ENCODE data around the gene SIRT2.

The SIRT2 gene

DNA sequence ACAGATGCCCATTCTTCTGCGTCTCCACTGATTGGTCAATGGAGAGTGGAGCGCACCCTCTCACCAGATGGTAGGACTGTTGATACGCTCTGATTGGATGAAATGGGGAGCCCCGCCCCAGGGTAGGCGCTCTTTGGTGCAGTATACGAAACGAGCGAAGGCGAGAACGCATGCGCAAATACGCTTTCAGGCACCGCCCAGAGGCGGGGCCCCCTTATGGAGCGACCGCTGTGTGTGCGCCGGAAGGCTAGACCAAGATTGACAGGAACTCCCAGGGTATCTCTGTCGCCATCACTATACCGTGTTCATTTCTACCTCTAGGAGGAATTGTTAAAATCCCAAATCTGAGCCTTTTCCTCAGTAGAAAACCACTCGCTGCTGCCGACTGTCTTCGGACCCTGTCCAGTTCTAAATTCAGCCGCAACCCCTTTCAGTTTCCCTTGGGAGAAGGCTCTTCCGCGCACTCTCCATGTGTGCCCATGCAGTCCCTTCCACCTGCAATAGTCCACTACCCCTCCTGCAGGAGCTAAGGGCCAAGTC, 48.9 kb downstream of the SIRT2 start (continued):
- TF ChIP-seq ZNF488 (tag by site-specific recombination; IDR thresholded peaks at IDR 0.05) (no peak), ZNF223 (tag by site-specific recombination; IDR thresholded peaks at IDR 0.05) (no peak), ZNF670 (tag by site-specific recombination; IDR thresholded peaks at IDR 0.05; ENCODE audit: low read depth) (no peak), ZNF23 (tag by site-specific recombination; IDR thresholded peaks at IDR 0.05; ENCODE audit: borderline replicate concordance) (no peak), ZXDB (tag by site-specific recombination; IDR thresholded peaks at IDR 0.05) (peak; percentile 57), ZNF202 (tag by site-specific recombination; IDR thresholded peaks at IDR 0.05; ENCODE audit: borderline replicate concordance) (no peak), ZBTB10 (tag by site-specific recombination; IDR thresholded peaks at IDR 0.05) (no peak), ZSCAN23 (tag by site-specific recombination; IDR thresholded peaks at IDR 0.05) (no peak), ZNF302 (tag by site-specific recombination; IDR thresholded peaks at IDR 0.05; ENCODE audit: low read depth) (no peak), MZF1 (tag by site-specific recombination; IDR thresholded peaks at IDR 0.05; ENCODE audit: borderline replicate concordance) (no peak; the same call in 1 of the 2 replicates), ZNF585B (tag by site-specific recombination; IDR thresholded peaks at IDR 0.05) (no peak), KLF1 (tag by site-specific recombination; IDR thresholded peaks at IDR 0.05) (no peak), ZNF394 (tag by site-specific recombination; IDR thresholded peaks at IDR 0.05; ENCODE audit: borderline replicate concordance) (no peak), ZBTB17 (tag by site-specific recombination; IDR thresholded peaks at IDR 0.05) (peak; percentile 80), PATZ1 (tag by site-specific recombination; IDR thresholded peaks at IDR 0.05) (no peak), ZNF335 (tag by site-specific recombination; conservative IDR thresholded peaks at IDR 0.05) (no peak), ZNF530 (tag by site-specific recombination; IDR thresholded peaks at IDR 0.05; ENCODE audit: low read depth) (no peak), ZNF354C (tag by site-specific recombination; IDR thresholded peaks at IDR 0.05; ENCODE audit: borderline replicate concordance, low read depth) (no peak), ZNF629 (tag by site-specific recombination; IDR thresholded peaks at IDR 0.05) (peak; percentile 8; the same call in 1 of the 2 replicates), ZNF366 (tag by site-specific recombination; conservative IDR thresholded peaks at IDR 0.05) (no peak), ZFP3 (tag by site-specific recombination; IDR thresholded peaks at IDR 0.05; ENCODE audit: low read depth) (no peak), ZNF341 (tag by site-specific recombination; IDR thresholded peaks at IDR 0.05; ENCODE audit: low read depth) (peak; percentile 94), ZNF549 (tag by site-specific recombination; IDR thresholded peaks at IDR 0.05) (no peak), ZNF214 (tag by site-specific recombination; IDR thresholded peaks at IDR 0.05; ENCODE audit: borderline replicate concordance) (no peak), TCF7L2 (IDR thresholded peaks at IDR 0.05; ENCODE audit: borderline replicate concordance, low read depth, low read length) (no peak), PRDM1 (tag by site-specific recombination; IDR thresholded peaks at IDR 0.05) (no peak), ZNF571 (tag by site-specific recombination; IDR thresholded peaks at IDR 0.05) (no peak), ZNF324 (tag by site-specific recombination; IDR thresholded peaks at IDR 0.05) (peak; percentile 60; the same call in 1 of the 2 replicates), ZFP69B (tag by site-specific recombination; IDR thresholded peaks at IDR 0.05) (peak; percentile 66; the same call in 1 of the 2 replicates), ZNF600 (tag by site-specific recombination; IDR thresholded peaks at IDR 0.05) (no peak), ZNF658 (tag by site-specific recombination; IDR thresholded peaks at IDR 0.05) (no peak)
- TF ChIP-seq, protein P1, sequence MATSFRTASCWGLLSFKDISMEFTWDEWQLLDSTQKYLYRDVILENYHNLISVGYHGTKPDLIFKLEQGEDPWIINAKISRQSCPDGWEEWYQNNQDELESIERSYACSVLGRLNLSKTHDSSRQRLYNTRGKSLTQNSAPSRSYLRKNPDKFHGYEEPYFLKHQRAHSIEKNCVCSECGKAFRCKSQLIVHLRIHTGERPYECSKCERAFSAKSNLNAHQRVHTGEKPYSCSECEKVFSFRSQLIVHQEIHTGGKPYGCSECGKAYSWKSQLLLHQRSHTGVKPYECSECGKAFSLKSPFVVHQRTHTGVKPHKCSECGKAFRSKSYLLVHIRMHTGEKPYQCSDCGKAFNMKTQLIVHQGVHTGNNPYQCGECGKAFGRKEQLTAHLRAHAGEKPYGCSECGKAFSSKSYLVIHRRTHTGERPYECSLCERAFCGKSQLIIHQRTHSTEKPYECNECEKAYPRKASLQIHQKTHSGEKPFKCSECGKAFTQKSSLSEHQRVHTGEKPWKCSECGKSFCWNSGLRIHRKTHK (tag by site-specific recombination; IDR thresholded peaks at IDR 0.05) = no peak
- TF ChIP-seq, protein P2, sequence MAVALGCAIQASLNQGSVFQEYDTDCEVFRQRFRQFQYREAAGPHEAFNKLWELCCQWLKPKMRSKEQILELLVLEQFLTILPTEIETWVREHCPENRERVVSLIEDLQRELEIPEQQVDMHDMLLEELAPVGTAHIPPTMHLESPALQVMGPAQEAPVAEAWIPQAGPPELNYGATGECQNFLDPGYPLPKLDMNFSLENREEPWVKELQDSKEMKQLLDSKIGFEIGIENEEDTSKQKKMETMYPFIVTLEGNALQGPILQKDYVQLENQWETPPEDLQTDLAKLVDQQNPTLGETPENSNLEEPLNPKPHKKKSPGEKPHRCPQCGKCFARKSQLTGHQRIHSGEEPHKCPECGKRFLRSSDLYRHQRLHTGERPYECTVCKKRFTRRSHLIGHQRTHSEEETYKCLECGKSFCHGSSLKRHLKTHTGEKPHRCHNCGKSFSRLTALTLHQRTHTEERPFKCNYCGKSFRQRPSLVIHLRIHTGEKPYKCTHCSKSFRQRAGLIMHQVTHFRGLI (tag by site-specific recombination; IDR thresholded peaks at IDR 0.05) = no peak
